ENCODE data around the gene CHCHD2. TPM values are rescaled to one million over a fixed set of nuclear protein-coding genes. Genes with fewer than 3 reads are reported as not detected.

The CHCHD2 gene
- total and polyA plus RNA-seq, 2 of the 13 experiments (the other 11 are each of a cell fraction or from before 2014, with no cell fraction given) = 330 to 572 TPM

DNA sequence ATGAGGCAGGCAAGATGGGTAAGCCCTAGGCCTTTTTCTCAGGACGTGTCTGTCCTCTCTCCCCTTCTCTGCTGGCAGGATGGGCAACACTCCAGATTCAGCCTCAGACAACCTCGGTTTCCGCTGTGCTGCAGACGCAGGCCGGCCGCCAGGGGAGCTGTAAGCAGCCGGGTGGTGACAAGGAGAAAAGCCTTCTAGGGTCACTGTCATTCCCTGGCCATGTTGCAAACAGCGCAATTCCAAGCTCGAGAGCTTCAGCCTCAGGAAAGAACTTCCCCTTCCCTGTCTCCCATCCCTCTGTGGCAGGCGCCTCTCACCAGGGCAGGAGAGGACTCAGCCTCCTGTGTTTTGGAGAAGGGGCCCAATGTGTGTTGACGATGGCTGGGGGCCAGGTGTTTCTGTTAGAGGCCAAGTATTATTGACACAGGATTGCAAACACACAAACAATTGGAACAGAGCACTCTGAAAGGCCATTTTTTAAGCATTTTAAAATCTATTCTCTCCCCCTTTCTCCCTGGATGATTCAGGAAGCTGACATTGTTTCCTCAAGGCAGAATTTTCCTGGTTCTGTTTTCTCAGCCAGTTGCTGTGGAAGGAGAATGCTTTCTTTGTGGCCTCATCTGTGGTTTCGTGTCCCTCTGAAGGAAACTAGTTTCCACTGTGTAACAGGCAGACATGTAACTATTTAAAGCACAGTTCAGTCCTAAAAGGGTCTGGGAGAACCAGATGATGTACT, 26.7 kb downstream of the CHCHD2 start (continued):
- no peak for TF ChIP-seq ZMYM3 (CRISPR knock-in tag; IDR thresholded peaks at IDR 0.05)
- TF ChIP-seq MYC (CRISPR knock-in tag; IDR thresholded peaks at IDR 0.05; ENCODE audit: borderline replicate concordance) = no peak
- TF ChIP-seq ATF7 (IDR thresholded peaks at IDR 0.05) = no peak
- no peak for TF ChIP-seq ATF7 (CRISPR knock-in tag; IDR thresholded peaks at IDR 0.05)
- TF ChIP-seq SUZ12 (IDR thresholded peaks at IDR 0.05; ENCODE audit: low read depth, low read length) = no peak
- no peak for TF ChIP-seq ZNF674 (CRISPR knock-in tag; IDR thresholded peaks at IDR 0.05; ENCODE audit: low read depth)
- no peak for TF ChIP-seq CCAR2 (optimal IDR thresholded peaks at IDR 0.05; ENCODE audit: low read depth, low read length)
- TF ChIP-seq MATR3 (CRISPR knock-in tag; IDR thresholded peaks at IDR 0.05) = no peak
- TF ChIP-seq RBM39 (IDR thresholded peaks at IDR 0.05; ENCODE audit: low read depth, low read length, poor library complexity, severe bottlenecking) = no peak
- TF ChIP-seq, protein P1, sequence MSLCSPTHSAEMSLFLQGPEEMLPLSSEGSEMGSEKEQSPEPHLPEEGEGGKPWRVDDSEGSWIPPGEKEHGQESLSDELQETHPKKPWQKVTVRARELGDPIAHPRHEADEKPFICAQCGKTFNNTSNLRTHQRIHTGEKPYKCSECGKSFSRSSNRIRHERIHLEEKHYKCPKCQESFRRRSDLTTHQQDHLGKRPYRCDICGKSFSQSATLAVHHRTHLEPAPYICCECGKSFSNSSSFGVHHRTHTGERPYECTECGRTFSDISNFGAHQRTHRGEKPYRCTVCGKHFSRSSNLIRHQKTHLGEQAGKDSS (CRISPR knock-in tag; IDR thresholded peaks at IDR 0.05; ENCODE audit: borderline replicate concordance, low read depth) = 0 out of 2 replicates have a peak, but pooled peaks have one; percentile 46
- no peak for TF ChIP-seq ZNF207 (IDR thresholded peaks at IDR 0.05; ENCODE audit: borderline replicate concordance)
- peak; percentile 32 for TF ChIP-seq TEAD3 (CRISPR knock-in tag; optimal IDR thresholded peaks at IDR 0.05; ENCODE audit: borderline replicate concordance)
- TF ChIP-seq ZNF17 (CRISPR knock-in tag; IDR thresholded peaks at IDR 0.05) = no peak
- no peak for TF ChIP-seq REXO4 (CRISPR knock-in tag; IDR thresholded peaks at IDR 0.05; ENCODE audit: borderline replicate concordance)
- TF ChIP-seq ZNF816 (CRISPR knock-in tag; IDR thresholded peaks at IDR 0.05; ENCODE audit: borderline replicate concordance) = 0 out of 2 replicates have a peak, but pooled peaks have one; percentile 50
- peak; percentile 17; the same call in 1 of the 2 replicates for TF ChIP-seq ZNF460 (CRISPR knock-in tag; IDR thresholded peaks at IDR 0.05; ENCODE audit: borderline replicate concordance)
- no peak for TF ChIP-seq U2AF2 (IDR thresholded peaks at IDR 0.05; ENCODE audit: low read depth, low read length)
- TF ChIP-seq, protein P2, sequence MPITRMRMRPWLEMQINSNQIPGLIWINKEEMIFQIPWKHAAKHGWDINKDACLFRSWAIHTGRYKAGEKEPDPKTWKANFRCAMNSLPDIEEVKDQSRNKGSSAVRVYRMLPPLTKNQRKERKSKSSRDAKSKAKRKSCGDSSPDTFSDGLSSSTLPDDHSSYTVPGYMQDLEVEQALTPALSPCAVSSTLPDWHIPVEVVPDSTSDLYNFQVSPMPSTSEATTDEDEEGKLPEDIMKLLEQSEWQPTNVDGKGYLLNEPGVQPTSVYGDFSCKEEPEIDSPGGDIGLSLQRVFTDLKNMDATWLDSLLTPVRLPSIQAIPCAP (CRISPR knock-in tag; IDR thresholded peaks at IDR 0.05; ENCODE audit: low read depth) = no peak
- peak; percentile 23; the same call in 1 of the 2 replicates for TF ChIP-seq ZNF614 (CRISPR knock-in tag; IDR thresholded peaks at IDR 0.05; ENCODE audit: borderline replicate concordance)
- TF ChIP-seq ZNF552 (CRISPR knock-in tag; IDR thresholded peaks at IDR 0.05; ENCODE audit: borderline replicate concordance) = no peak
- no peak for TF ChIP-seq ZSCAN29 (CRISPR knock-in tag; conservative IDR thresholded peaks at IDR 0.05)
- no peak for TF ChIP-seq CBX1 (IDR thresholded peaks at IDR 0.05; ENCODE audit: low read depth)
- TF ChIP-seq, protein P3, sequence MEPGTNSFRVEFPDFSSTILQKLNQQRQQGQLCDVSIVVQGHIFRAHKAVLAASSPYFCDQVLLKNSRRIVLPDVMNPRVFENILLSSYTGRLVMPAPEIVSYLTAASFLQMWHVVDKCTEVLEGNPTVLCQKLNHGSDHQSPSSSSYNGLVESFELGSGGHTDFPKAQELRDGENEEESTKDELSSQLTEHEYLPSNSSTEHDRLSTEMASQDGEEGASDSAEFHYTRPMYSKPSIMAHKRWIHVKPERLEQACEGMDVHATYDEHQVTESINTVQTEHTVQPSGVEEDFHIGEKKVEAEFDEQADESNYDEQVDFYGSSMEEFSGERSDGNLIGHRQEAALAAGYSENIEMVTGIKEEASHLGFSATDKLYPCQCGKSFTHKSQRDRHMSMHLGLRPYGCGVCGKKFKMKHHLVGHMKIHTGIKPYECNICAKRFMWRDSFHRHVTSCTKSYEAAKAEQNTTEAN (CRISPR knock-in tag; conservative IDR thresholded peaks at IDR 0.05) = no peak
- TF ChIP-seq ZKSCAN5 (CRISPR knock-in tag; IDR thresholded peaks at IDR 0.05) = no peak
- TF ChIP-seq ZNF350 (CRISPR knock-in tag; IDR thresholded peaks at IDR 0.05; ENCODE audit: borderline replicate concordance, low read depth) = no peak; the same call in 1 of the 2 replicates
- TF ChIP-seq, protein P4, sequence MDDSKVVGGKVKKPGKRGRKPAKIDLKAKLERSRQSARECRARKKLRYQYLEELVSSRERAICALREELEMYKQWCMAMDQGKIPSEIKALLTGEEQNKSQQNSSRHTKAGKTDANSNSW (CRISPR knock-in tag; IDR thresholded peaks at IDR 0.05; ENCODE audit: borderline replicate concordance) = no peak
- TF ChIP-seq, protein P5, sequence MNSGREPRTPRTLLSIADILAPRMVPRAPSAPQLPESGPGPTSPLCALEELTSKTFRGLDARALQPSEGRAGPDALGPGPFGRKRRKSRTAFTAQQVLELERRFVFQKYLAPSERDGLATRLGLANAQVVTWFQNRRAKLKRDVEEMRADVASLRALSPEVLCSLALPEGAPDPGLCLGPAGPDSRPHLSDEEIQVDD (CRISPR knock-in tag; IDR thresholded peaks at IDR 0.05; ENCODE audit: borderline replicate concordance) = no peak

Measured in HepG2 (cell line).